B cell (primary cell): ENCODE measurements around the gene TAF11L5. TPM values are rescaled to one million over a fixed set of nuclear protein-coding genes. Genes with fewer than 3 reads are reported as not detected.
"Not testable (repeated sequence)": the region's sequence is repeated elsewhere in the genome, so short reads cannot be mapped to it uniquely, and the experiment has no call there.

Source experiments
- ATAC-seq: fragments of 200-7000 bp; cut with Tn5 transposase; one replicate; pipeline ENCODE4 v1.10.0; 2021; ENCODE audit warnings: low read depth, mild to moderate bottlenecking, moderate number of reproducible peaks, moderate library complexity
- CTCF ChIA-PET: fragments of 350-600 bp; sonication (Branson Sonifier 250); formaldehyde crosslinking; loops from one replicate; lab custom pipeline; 2021; ENCODE audit warnings: antibody characterized with exemption, inconsistent platforms; lab: Charles Lee
- POLR2A ChIA-PET: fragments of 350-600 bp; sonication (Branson Sonifier 250); formaldehyde crosslinking; loops from one replicate; lab custom pipeline; 2021; ENCODE audit warnings: antibody characterized with exemption; lab: Charles Lee
- DNase-seq: peaks from one replicate; pipeline ENCODE4 v3.0.0; 2013
- H2AFZ ChIP-seq: 2 replicates; pipeline ENCODE4 v1.6.1; 2012; ENCODE audit warnings: mild to moderate bottlenecking, low read depth, low read length; ENCODE audit not compliant: insufficient read depth, poor library complexity, severe bottlenecking
- H3K27ac ChIP-seq, 2 donors: 1 replicate in 1 of 2; 2 replicates in 1 of 2; pipeline ENCODE4 v1.5.1; 2012 to 2013; ENCODE audit warnings: low read length in 2 of 2, mild to moderate bottlenecking in 2 of 2, moderate library complexity in 1 of 2
- H3K27me3 ChIP-seq, 4 experiments: fragments of 200-600 bp in 1 of 4; sonication (generic) in 1 of 4; replicated peaks in 1 of 4; 1 replicate in 2 of 4; 2 replicates in 2 of 4; pipeline versions ENCODE4 v1.6.1 to v1.7.0; 2013 to 2016; ENCODE audit warnings: low read length in 3 of 4, mild to moderate bottlenecking in 2 of 4, mixed read lengths in 1 of 4, moderate library complexity in 1 of 4; ENCODE audit not compliant: insufficient read depth in 4 of 4, control insufficient read depth in 3 of 4; ENCODE audit errors: control extremely low read depth in 1 of 4
- H3K36me3 ChIP-seq, 2 experiments: replicated peaks in 1 of 2; 1 replicate in 1 of 2; 2 replicates in 1 of 2; pipeline versions ENCODE4 v1.6.1 to v1.7.1; 2013; ENCODE audit warnings: low read length in 1 of 2; ENCODE audit not compliant: insufficient read depth in 2 of 2, control insufficient read depth in 1 of 2; ENCODE audit errors: control extremely low read depth in 1 of 2, extremely low read depth in 1 of 2
- H3K4me1 ChIP-seq, 2 donors: fragments of 200-600 bp in 1 of 2; sonication (generic) in 1 of 2; 1 replicate in 1 of 2; 2 replicates in 1 of 2; pipeline versions ENCODE4 v1.5.1 to v1.6.1; 2013 to 2017; ENCODE audit warnings: low read length in 2 of 2; ENCODE audit not compliant: control insufficient read depth in 2 of 2, insufficient read depth in 2 of 2
- H3K4me2 ChIP-seq: replicated peaks from 2 replicates; pipeline ENCODE3; 2012; ENCODE audit warnings: mild to moderate bottlenecking, low read depth, low read length; ENCODE audit not compliant: poor library complexity, severe bottlenecking
- H3K4me3 ChIP-seq, 5 experiments: fragments of 200-600 bp in 1 of 5; sonication (generic) in 1 of 5; 1 replicate in 3 of 5; 2 replicates in 2 of 5; pipeline versions ENCODE4 v1.5.1 to v1.7.0; 2011 to 2016; ENCODE audit warnings: low read length in 4 of 5, mild to moderate bottlenecking in 4 of 5, low read depth in 2 of 5, control low read depth in 1 of 5, moderate library complexity in 1 of 5; ENCODE audit not compliant: insufficient read depth in 1 of 5; ENCODE audit errors: control extremely low read depth in 1 of 5, extremely low read depth in 1 of 5
- H3K79me2 ChIP-seq: fragments of 200-600 bp; sonication (generic); one replicate; pipeline ENCODE4 v1.6.0; 2016; ENCODE audit warnings: low read length; ENCODE audit not compliant: control insufficient read depth, insufficient read depth
- H3K9ac ChIP-seq: fragments of 200-600 bp; sonication (generic); 2 replicates; pipeline ENCODE4 v1.6.1; 2017; ENCODE audit warnings: mild to moderate bottlenecking, low read length, moderate library complexity
- H3K9me3 ChIP-seq, 3 donors: one replicate each; pipeline versions ENCODE4 v1.6.1 to v1.7.1; 2013; ENCODE audit warnings: low read length in 2 of 3; ENCODE audit not compliant: control insufficient read depth in 2 of 3, insufficient read depth in 1 of 3; ENCODE audit errors: control extremely low read depth in 1 of 3
- H4K20me1 ChIP-seq: 2 replicates; pipeline ENCODE4 v1.6.0; 2012; ENCODE audit warnings: mild to moderate bottlenecking, low read length; ENCODE audit not compliant: insufficient read depth, control insufficient read depth, poor library complexity, severe bottlenecking
- H3K27ac Mint-ChIP-seq: one replicate; pipeline ENCODE4 v1.8.0; 2021; ENCODE audit warnings: mixed read lengths
- H3K27me3 Mint-ChIP-seq: one replicate; pipeline ENCODE4 v1.8.0; 2021; ENCODE audit warnings: mixed read lengths
- H3K4me1 Mint-ChIP-seq: one replicate; pipeline ENCODE4 v1.8.0; 2021; ENCODE audit warnings: mixed read lengths
- H3K4me3 Mint-ChIP-seq: one replicate; pipeline ENCODE4 v1.8.0; 2021; ENCODE audit warnings: mixed read lengths
- H3K9me3 Mint-ChIP-seq: one replicate; pipeline ENCODE4 v1.8.0; 2022; ENCODE audit warnings: mixed read lengths; ENCODE audit not compliant: insufficient read depth
- CTCF ChIP-seq: fragments of 200-600 bp; IDR thresholded peaks from one replicate; pipeline ENCODE4 v1.8.0; 2022; ENCODE audit warnings: antibody characterized with exemption, mild to moderate bottlenecking
- EZH2 ChIP-seq: IDR thresholded peaks from 2 replicates; pipeline ENCODE4 v1.6.1; 2012; ENCODE audit warnings: borderline replicate concordance, low read depth, mild to moderate bottlenecking, moderate library complexity, low read length; ENCODE audit not compliant: insufficient read depth, poor library complexity, severe bottlenecking
- WGBS: methylation state at CpG from one replicate; pipeline ENCODE4 v1.1.5; 2013; ENCODE audit warnings: missing lambda C conversion rate; ENCODE audit not compliant: insufficient coverage; 5-methylcytosine and 5-hydroxymethylcytosine counted together
- intact Hi-C: fragments of 100-400 bp; cut with micrococcal nuclease; formaldehyde crosslinking; loops from one replicate; pipeline ENCODE4 v1.10.0; 2022
- polyA plus RNA-seq: library from polyadenylated mRNA; depleted of rRNA; stranded (reverse); fragments of >200 nt; gene quantifications from 2 replicates; pipeline ENCODE4 v1.2.3, GENCODE V29; 2012
- total RNA-seq, 2 donors: library from RNA; stranded (reverse); fragments of 120-200 nt in 1 of 2; gene quantifications; 1 replicate in 1 of 2; 2 replicates in 1 of 2; pipeline versions ENCODE4 v1.2.3 to v1.2.4, GENCODE V29; 2013 to 2022

The TAF11L5 gene
- total and polyA plus RNA-seq, 2 donors (not counting 1 experiment from before 2014, with no cell fraction given), result not detected

- Mint-ChIP-seq H3K27ac (no peak overlapping the region), H3K9me3 (no peaks in the 10 kb centered on the region), H3K27me3 (peaks cover 6% of the 10 kb centered on the region), H3K4me1 (no peaks in the 10 kb centered on the region), H3K4me3 (no peak overlapping the region)
- Histone ChIP-seq H3K9me3 (no peaks in the 10 kb centered on the region), H4K20me1 (no peaks in the 10 kb centered on the region), H3K9ac (no peak overlapping the region), H3K79me2 (no peaks in the 10 kb centered on the region), H3K4me1 (no peaks in the 10 kb centered on the region), H3K27ac (no peak overlapping the region), H3K4me3 (no peak overlapping the region), H3K27me3 (no peaks in the 10 kb centered on the region), H3K36me3 (no peaks in the 10 kb centered on the region), H3K4me2 (no peak overlapping the region), H2AFZ (no peak overlapping the region)
- POLR2A ChIA-PET, result no interaction called here
- intact Hi-C loops, result no loop called here
- DNase-seq, result no peak
- ATAC-seq, result no peak
- CTCF ChIA-PET, result no interaction called here
- TF ChIP-seq CTCF, result no peak
- no peak for TF ChIP-seq EZH2
- 92% methylated on average over 17 of the region's 17 CpGs for WGBS
Measured at GRCh38 chr5:17511775-17512325, 13.2 kb upstream of the TAF11L5 start.

DNA sequence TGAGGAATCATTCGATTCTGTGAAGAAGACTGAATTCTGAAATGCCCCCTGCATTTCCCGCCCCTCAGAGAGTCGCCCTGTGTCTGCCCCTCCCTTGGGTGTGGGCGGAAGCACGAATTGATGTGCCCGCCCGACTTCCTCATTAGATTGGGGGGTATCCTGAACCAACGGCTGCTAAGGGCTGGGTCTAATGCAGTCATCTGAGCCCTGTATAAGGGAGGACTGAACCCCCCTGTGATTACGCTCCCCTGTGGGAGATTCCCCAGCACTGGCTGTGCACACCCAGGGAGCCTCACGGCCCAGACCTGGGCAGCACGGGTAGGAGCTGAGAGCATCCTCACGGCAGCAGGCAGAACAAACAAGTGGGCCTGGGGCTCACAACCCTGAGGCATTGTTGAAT lies 7.5 kb upstream of the TAF11L5 start:
- H3K27ac ChIP-seq, H3K27ac Mint-ChIP-seq, H3K4me2 ChIP-seq, H3K27me3 Mint-ChIP-seq, H3K4me3 ChIP-seq, H3K9ac ChIP-seq, H3K4me3 Mint-ChIP-seq, ATAC-seq, CTCF ChIA-PET, H3K79me2 ChIP-seq, H3K27me3 ChIP-seq, H4K20me1 ChIP-seq, H3K9me3 Mint-ChIP-seq, H3K9me3 ChIP-seq, H3K36me3 ChIP-seq, H3K4me1 ChIP-seq, intact Hi-C loops, H3K4me1 Mint-ChIP-seq, H2AFZ ChIP-seq, DNase-seq, POLR2A ChIA-PET: not testable (repeated sequence)
- WGBS, result 84% methylated on average over 4 of the region's 12 CpGs

DNA sequence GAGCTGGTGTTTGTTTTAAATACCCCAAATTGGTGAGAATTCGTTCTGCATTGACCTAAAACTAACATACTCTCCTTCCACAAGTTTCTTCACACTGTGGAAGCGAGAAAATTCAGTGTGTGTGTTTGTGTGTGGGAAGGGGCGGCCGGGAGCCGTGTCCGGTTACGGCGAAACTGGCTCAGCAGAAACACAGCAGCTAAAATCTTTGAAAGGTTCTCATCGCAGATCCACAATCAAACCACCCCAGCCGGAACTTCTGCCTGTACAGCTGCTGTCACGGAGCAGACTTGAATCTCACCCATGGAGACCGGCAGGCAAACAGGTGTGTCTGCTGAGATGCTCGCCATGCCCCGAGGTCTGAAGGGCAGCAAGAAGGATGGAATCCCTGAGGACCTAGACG lies 7.0 kb upstream of the TAF11L5 start, which contains the start of gene TAF11L3:
Gene TAF11L3, plus strand, starts transcription at position 301 of the 400 bp plus-strand sequence.
- H3K4me2 ChIP-seq, H3K4me3 Mint-ChIP-seq, H3K27ac Mint-ChIP-seq, H3K4me1 Mint-ChIP-seq, H4K20me1 ChIP-seq, CTCF ChIA-PET, H3K9me3 Mint-ChIP-seq, H3K27me3 ChIP-seq, POLR2A ChIA-PET, intact Hi-C loops, DNase-seq, H3K4me3 ChIP-seq, H3K9me3 ChIP-seq, H3K27ac ChIP-seq, H3K4me1 ChIP-seq, H3K9ac ChIP-seq, H3K36me3 ChIP-seq, ATAC-seq, H3K79me2 ChIP-seq, H3K27me3 Mint-ChIP-seq, H2AFZ ChIP-seq: not testable (repeated sequence)
- no CpG with 5 or more reads among the region's 15 CpGs for WGBS
